HG02852 (cell line): Measurements from ENCODE around the gene ARID1B.

ENCODE experiments used
- ATAC-seq: cut with Tn5 transposase; IDR thresholded peaks from one replicate; pipeline ENCODE4 v1.9.1; 2021; ENCODE audit warnings: mild to moderate bottlenecking, moderate library complexity; ENCODE audit not compliant: unreplicated experiment

The ARID1B gene

DNA sequence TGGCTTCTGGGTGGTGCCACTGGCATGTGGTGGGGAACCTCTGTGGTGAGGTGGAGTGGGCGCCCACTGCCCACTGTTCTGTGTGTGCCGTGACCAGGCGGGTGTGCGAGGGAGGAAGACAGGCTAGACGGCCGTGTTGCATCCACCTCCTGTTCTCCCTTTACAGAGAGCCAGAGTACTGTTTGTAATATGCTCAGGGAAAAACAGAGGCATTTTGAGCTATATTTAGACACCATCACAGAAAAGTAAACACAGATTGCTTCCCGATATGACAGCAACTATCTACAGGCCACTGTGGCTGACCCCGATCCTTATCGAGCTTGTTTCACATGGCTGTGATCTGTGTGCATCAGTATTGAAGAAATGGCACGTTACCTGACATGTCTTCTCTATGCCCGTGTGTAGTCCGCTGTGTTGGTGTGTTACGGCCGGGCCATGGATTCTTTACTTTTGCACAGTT lies 45.6 kb downstream of the ARID1B start:
- ATAC-seq: no peak

DNA sequence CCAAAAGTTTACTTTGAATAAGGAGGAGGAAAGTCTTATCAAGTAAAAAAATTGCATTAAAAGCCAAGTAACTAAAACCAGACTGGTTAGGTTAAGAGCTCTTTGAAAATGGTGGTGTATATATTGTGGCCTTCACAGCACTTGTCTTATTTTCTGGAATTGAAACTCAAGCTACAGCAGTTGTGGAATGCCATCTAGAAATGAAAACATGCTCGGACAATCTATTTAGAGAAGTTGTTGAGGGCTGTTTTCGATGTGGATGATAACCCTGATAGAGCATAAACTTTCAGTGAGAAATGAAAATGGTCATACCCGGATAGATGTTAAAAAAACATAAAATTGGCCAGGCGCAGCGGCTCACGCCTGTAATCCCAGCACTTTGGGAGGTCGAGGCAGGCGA lies 47.0 kb downstream of the ARID1B start:
- no peak for ATAC-seq

DNA sequence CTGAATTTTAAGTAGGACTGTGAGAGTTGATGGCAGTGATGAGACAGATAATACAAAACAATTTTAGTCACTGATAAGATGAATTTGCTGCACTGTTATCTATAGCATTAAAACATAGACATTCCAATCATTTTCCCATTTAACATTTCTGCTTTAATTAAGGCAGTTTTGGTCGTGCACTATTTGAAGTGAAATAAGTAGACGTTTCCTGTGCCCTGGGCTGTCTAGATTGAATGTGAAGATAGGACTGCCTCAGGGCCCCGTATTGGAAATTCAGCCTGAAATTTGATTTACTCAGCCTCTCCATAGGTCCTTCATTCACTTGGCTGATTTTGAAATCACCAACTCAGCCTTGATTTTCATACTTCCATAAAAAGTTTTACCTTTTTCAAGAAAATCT lies 48.3 kb downstream of the ARID1B start:
- ATAC-seq: no peak

DNA sequence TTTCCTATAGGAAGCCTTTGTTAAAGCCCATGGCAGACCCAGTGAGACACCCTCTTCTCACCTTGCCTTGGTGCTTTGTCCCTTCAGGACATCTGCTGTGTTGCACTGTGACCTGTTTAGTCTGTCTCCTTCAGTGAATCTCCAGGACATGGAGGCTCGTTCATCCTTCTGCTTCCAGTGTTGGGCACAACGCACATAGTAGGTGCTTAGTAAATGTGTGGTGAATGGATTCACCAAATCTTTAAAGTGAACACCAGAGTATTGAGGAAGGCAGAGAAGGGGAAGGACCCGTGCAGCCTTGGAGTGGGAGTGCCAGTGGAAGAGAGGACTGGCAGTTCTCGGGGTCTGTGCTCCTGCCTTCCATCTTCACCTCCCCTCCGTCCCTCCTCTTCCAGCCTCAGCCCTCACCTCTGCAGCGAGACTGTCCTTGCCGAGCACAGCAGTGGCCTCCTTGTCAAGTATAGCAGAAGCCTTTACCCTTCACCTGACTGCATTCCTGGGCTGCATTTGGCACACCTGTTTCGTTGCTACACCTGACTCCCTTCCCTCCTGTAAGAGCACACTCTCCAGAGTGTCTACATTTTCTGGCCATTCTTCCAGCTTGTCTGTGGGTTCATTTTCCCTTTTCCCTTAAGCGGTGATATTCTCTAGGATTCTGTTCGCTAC lies 49.2 kb downstream of the ARID1B start:
- no peak for ATAC-seq

DNA sequence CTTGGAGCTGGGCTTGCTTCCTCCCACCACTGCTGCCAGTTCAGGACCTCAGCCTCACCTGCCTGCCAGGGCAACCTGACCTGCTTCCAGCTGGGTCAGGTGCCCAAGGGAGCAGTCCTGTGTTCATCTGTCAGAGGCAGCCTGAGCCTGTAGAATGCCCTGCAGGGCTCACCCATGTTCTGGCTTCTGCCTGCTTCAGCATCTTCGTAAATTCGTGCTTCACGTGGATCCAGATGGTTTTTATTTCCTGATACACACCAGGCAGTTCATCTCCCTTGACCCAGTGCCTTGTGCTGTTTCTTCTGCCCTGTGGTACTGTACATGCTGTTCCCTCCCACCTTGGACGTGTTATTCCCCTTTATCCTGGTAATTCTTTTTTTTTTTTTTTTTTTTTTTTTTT lies 50.2 kb downstream of the ARID1B start:
- no peak for ATAC-seq

DNA sequence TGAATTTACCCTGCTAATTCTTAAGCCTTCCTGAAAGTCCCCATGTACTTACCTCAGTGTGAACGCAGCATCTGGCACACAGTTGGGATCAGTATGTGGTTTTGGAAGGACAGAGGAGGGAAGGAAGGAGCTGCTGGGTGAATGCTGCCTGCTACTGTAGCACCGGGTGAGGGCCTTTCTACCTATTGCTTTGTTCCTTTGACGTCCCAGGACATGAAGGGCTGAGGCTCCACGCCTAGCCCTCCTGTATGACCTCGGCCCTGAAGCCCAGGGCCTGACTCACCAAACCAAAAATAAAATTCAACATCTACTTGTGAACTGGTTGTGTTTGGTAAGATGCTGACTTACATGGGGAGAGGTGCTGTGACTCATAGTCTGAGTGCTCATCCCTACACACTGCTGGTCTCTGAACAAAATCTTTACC lies 51.1 kb downstream of the ARID1B start:
- no peak for ATAC-seq

GRCh38 chr6:156830126-156830525 lies 52.9 kb downstream of the ARID1B start:
- ATAC-seq: no peak

DNA sequence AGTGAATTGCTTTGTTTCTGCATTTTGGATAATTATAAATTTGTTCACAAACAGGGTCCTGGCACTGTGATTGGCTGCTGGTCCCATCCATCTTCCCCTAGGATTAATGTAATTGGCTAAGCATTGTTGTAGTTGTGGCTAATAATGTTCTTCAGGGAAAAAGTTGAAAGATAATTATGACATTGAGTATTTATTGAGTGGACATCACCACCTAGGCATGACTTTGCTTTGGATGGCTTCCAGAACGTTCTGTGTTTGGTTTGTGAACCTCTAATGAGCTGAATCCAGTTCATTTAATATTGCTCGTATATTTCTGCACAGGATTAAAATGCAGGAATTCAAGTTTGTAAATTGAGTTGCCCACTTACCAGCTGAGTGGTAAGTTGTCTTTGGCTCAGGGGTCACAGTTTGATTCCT lies 55.1 kb downstream of the ARID1B start:
- ATAC-seq: no peak

DNA sequence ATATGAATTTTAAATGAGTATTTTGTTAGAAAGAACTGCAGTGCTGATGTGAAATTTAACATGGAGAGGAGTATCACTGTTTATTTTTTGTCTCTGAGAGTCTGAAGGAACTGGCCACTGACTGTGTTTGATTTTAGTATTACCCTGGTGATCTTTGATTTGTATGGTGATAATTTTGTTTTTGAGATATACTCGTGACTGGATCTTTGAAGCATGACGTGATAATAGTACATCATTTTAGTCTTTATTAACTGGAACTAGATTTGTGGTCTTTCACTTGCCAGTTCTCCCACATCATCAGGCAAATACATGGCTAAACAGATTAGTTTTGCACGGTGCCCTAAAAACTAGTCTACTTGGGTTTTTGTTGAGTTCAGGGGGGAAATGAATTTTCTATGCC lies 55.5 kb downstream of the ARID1B start:
- ATAC-seq: no peak

- ATAC-seq: no peak
These were observed 56.6 kb downstream of the ARID1B start for GRCh38 chr6:156833755-156834154.

DNA sequence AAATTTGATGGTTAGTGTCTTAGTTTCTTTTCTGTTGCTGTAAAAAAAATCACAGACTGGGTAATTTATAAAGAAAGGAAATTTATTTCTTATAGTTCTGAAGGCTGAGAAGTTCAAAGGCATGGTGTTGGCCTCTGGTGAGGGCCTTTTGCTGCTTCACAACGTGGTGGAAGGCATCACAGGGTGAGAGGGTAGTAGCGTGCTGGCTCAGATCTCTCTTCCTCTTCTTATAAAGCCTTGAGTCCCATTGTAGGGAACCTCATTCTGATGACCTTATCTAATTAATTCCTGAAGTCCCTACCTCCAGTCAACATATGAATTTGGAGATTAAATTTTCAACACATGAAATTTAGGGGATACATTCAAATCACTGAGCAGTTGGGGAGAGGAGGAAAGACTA lies 62.0 kb downstream of the ARID1B start:
- no peak for ATAC-seq

DNA sequence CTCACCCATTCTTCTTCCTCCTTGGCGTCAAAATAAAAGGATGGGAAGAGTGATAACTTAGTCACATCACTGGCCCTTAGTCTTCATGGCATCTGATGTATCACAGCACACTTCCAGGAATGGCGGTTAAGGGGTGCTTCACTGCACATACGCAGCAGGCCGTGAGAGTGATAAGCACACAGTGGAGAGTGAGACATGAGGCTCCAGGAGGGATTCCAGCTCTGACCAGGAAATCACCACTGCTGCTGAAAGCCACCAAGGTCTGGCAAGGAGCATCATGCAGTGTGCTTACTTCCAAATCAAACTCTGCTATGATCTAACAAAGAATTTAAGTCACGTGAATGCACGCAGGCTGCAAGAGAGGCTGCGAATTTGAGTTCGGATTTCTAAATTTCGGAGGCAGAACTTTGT lies 62.4 kb downstream of the ARID1B start:
- no peak for ATAC-seq

- ATAC-seq: no peak
These were observed 63.0 kb downstream of the ARID1B start for GRCh38 chr6:156840136-156840535.

- ATAC-seq: no peak
These were observed 63.4 kb downstream of the ARID1B start for GRCh38 chr6:156840606-156841005.

DNA sequence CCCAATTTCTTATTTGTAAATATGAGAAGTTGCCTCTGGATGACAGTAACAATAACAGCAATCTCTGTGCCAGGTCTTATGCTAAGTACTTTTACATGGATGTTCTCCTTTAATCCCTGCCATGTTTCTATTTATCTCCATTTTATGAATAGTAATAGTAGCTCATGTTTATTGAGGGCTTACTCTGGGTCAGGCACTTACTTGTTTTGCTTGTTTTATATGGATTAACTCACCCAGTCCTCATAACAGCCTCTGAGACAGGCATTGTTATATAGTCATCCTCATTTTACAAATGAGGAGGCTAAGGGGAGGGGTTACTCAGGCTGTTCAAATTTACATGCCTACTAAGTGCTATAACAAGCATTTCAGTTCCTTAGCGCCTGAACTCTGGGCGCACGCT lies 64.3 kb downstream of the ARID1B start:
- no peak for ATAC-seq

DNA sequence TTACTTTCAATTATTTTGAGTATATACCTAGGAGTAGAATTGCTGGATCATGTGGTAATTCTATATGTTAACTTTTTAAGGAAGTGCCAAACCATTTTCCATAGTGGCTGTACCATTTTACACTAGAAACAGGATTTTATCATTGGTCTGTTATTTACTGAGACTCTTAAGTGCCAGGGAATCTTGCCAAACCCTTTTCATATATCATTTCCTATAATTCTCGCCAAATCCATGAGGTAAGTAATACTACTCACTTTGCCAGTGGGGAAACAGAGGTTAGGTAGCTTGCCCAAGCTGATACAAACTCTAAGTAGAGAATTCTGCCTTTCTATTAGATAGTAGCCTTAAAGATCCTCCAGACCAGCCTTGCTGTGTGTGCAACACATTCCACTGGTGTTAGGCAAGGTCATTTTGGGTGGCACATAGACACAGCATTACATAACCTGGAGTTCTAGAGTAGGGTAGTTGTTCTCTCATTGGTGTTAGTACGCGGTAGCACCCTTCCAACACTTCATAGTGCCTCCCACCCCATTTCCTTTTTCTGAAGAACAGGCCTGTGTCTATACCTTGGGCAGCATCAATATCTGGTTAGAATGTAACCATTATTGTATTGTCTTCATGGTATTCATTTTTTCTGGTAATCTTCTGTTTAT lies 65.5 kb downstream of the ARID1B start:
- ATAC-seq: no peak

DNA sequence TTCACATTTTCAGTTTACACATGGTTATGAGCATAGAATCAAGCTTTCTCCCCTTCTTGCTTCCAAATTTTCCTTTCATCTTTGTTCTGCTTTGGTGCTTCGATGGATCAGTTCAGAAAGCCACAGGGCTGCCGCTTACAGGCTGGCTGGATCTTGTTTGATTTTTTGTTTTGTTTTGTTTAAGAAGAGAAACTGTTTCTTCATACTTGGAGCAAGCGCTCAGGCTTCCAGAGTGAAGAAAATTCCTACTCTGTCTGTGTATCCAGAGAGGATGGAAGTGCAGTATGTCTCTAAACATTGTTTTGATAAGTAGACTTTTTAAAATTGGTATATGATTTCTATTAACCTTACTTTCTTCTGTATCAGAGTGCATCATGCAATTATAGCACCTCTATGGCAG lies 66.9 kb downstream of the ARID1B start:
- no peak for ATAC-seq

GRCh38 chr6:156845454-156846155 lies 68.4 kb downstream of the ARID1B start:
- ATAC-seq: no peak

DNA sequence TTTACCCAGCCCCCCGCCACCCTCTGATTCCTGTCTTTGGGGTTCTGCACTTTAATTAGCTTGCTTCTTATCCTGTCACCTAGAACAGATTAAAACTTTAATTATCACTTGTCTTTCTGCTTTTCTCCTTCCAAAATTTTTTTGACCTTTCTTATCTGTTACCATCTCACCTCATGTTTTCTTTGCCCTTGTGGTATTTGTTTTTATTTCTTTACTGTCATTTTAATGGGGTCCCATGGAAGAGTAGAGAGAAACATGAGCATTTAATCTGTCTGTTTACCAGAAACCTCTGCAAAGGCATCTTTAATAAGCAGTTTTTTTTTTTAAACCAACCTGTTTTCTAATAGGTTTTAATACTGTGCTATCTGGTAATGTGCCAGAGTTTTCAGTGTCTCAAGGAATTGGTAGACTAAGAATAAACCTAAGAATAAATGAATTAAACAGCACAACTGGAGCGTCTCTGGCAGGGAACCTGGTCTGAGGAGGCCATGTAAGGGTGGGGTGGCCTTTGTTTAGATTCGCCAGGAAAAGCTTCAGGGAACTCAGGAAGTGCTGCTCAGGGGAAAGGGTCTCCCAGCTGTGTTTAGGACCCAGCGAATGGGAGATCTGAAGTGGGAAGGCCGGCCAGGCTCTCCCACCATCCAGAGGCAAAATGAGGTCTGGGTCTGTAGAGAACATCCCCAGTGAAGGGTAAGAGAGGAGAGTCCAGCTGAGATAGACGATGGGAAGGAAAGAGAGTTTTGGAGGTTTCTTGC lies 69.8 kb downstream of the ARID1B start:
- no peak for ATAC-seq

GRCh38 chr6:156848123-156848522 lies 70.9 kb downstream of the ARID1B start:
- no peak for ATAC-seq

- no peak for ATAC-seq
These were observed 71.4 kb downstream of the ARID1B start for GRCh38 chr6:156848533-156848932.
